ENCODE data around the gene ABR. TPM values are rescaled to one million over a fixed set of nuclear protein-coding genes. Genes with fewer than 3 reads are reported as not detected.
"Not testable (repeated sequence)": the region's sequence is repeated elsewhere in the genome, so short reads cannot be mapped to it uniquely, and the experiment has no call there.

ABR gene
- polyA plus RNA-seq, 5 donors: 53.2 to 84.6 (median 61.3) TPM

DNA sequence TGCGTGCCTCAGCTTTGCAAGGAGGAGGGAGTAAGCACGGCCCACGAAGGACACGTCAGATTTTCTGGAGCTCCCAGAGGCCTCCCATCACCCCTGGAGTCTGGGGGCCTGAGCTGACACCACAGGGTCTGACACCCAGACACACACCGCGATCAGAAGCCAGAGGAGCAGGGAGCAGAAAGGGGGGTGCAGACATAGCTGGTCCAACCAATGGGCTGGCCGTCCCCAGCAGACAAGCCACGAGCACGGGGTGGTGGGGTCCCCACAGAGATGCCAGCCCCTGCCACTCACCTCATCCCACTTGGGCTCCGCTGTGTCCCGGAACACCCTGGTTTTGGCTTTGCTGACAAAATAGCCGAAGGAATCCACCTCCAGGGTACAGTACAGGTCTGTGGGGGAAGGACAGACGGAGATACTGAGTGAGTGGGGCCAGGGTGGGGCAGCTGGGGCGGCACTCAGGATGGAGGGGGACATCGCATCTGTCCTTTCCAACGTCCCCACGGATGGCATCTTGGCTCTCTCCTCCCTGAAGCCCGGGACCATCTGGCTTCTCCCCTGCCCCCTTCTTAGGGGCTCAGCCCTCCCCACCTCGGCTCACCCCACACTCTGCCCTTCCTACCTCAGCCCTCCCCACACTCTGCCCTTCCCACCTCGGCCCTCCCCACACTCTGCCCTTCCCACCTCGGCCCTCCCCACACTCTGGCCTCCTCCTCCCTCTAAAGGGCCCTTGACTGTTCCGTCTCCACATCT lies 129.4 kb downstream of the ABR start:
- DNase-seq: no peak

DNA sequence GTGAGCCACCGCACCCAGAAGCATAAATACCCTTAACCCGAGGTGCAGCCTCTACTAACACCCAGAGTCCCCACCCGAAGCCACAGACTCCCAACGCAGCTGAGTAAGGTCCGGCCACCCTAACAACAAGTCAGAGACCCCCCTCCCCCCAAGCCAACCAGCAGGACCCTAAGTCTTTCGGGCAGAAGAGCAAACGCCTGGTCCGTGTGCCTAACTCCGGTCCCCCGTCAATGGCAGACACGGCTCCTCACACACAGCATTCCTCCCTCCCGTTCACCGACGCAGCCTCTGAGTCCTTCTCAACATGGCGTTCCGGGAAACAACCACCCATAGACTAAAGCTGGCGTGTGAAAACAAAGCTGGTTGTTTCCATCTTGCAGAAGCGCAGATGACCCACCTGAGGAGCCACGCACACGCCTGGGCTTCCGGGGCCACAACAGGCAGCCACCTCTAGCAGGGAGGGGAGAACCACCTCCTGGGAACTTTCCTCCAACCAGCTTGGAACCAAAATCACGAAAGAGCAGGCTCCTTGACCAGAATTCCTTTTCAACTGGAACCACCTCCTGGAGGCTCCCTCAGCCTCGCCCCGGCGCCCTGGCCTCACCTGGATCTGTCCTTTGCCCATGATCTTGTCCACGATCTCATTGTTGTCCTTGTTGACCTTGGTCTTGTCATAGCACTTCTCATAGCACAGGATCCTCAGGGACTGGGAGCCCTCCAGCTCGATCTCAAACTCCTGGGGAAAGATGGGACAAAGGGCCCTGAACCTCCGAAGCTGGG lies 130.1 kb downstream of the ABR start:
- DNase-seq: no peak

DNA sequence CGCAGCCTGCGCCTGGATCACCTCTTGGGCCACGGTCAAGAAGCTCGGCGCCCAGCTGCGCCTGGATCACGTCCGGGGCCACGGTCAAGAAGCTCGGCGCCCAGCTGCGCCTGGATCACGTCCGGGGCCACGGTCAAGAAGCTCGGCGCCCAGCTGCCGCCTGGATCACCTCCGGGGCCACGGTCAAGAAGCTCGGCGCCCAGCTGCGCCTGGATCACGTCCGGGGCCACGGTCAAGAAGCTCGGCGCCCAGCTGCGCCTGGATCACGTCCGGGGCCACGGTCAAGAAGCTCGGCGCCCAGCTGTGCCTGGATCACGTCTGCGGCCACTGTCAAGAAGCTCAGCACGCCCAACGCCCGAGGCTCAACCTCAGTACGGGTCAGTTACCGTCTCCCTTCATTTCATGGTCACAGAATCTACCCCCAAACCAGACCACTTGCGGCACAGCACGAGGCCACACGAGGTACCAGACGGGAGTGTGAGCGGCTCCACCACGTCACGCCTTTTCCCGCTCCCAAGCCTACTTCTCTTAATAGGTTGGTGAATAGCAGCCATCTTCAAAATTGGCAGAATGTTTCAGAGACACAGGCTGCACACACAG lies 131.2 kb downstream of the ABR start:
- not testable (repeated sequence) for DNase-seq

DNA sequence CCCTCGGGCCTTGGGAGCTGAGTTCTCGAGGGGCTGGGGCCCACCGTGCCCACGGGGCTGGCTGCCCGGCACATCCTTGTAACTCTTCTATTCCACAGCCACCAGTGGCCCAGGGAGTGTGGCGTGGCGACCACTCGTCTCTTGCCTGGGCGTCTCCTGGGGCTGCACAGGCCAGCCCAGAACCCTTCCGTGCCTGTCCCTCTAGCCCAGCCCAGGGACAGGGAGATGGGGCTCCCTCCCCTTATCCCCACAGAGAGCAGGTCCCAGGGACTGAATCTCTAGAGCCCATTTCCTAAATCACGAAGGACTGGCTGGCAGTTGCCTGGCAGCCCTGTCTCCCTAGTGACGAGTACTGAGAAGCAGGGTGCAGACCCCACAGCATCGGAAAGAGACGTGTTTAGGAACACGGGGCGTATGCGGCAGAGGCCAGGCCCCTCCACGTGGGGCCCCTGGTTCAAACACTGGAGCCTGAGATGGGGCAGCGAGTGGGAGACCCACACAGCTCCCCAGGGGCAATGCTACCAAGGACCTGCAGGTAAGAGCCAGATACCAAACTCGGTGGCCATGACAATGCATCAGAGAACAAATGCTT lies 131.8 kb downstream of the ABR start:
- DNase-seq: no peak

DNA sequence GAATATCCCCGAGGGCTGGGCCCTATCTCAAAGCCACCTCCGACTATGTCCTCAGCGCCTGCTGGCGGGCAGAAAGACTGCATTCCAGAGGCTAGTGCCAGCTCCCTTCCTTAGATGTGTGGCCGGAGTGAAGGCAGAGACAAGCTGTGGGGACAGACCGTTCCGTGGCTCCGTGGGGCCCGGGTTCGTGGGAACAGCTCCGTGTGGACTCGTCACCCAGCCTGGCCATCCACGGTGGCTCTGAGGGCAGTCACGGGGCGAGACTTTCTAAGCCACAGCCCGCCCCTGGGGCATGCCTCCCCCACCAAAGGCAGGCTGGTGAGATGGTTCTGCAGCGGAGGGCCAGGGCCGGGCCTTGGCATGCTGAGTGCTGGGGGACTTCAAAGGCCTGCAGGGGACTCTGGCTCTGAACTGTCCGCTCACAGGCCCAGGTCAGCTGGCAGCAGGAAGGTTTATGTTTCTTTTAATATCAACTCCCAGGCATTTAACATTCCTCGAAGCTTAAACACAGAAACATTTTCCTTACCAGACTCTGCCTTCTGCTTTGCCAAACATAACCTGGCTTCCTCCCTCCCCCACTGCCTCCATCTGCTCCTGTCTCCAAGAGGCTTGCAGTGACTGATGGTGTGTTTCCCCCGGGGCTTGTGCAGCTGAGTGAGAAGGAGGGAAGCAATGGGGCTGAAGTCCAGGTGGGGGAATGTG lies 132.5 kb downstream of the ABR start:
- DNase-seq: no peak

DNA sequence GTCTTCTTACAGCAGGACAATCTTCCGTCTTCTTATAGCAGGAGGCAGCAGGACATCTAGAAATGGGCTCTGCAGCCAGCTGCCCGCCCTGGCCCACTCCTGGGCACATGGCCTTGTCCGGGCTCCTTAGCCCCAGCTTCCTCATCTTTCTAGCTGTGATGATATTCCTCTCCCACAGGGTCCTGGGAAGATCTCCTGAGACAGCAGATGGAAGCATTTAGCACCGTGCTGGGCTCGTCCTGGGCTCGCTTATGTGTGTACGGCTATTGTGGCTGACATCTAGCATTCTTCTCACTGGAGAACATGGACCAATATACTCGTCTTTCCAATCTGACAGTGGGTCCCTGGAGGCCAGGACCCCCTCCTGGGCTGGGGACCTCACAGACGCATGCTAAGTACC lies 134.3 kb downstream of the ABR start:
- no peak for DNase-seq

DNA sequence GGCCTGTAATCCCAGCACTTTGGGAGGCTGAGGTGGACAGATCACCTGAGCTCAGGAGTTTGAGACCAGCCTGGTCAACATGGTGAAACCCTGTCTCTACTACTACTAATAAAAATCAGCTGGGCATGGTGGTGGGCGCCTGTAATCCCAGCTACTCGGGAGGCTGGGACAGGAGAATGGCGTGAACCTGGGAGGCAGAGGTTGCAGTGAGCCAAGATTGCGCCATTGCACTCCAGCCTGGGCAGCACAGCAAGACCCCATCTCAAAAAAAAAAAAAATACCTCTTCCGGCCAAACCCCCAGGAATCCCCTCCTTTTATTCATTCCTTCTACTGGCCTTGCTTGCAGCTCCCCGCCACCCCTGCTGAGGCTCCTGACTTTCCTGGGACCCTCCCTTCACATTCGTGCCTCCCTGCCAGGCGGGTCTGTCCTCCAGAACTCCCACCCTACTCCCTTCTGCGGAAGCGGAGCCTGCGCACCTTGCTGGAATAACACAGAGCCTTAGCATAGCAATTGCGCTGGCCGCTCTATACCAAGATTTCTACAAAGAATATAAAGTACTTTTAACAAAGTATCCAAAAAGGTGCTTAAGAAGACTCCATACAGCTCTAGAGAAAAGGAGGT lies 135.3 kb downstream of the ABR start:
- not testable (repeated sequence) for DNase-seq

DNA sequence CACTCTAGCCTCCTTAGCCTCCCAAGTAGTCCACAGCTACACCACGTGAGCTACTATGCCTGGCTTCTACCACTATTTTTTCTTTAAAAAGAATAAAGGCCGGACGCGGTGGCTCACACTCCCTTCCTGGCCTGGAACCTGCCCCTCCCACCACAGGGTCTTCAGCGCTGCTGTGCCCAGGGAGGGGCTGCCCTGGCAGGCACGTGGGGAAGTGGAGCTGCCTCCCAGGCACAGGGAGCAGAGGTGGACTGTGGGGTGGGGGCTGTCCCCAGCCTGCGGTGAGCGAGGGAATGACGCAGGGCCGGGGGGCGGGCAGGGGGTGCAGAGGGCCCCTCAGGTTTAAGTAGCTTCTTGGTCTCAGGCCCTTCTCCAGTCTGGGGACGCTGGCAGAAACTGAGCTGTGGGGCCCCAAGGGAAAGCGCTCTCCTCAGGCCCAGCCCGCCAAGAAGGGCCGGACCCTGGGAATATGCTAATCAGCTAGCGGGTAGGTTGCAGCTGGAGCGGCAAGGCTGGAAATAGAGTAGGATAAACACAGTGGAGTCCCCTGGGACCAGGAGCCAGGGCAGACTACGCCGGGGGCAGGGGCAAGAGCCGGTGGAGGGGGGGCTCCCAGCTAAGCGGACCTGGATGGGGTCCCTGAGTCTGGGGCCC lies 136.1 kb downstream of the ABR start:
- peak; percentile 74 to 76 for DNase-seq

DNA sequence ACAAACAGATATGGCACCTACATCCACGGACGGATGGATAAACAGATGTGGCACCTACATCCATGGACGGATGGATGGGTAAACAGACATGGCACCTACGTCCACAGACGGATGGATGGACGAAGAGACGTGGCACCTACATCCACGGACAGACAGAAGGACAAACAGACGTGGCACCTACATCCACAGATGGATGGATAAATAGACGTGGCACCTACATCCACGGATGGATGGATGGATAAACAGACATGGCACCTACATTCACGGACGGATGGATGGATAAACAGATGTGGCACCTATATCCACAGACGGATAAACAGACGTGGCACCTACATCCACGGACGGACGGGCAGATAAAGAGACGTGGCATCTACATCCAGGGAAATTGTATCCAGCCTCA lies 137.3 kb downstream of the ABR start:
- no peak for DNase-seq

DNA sequence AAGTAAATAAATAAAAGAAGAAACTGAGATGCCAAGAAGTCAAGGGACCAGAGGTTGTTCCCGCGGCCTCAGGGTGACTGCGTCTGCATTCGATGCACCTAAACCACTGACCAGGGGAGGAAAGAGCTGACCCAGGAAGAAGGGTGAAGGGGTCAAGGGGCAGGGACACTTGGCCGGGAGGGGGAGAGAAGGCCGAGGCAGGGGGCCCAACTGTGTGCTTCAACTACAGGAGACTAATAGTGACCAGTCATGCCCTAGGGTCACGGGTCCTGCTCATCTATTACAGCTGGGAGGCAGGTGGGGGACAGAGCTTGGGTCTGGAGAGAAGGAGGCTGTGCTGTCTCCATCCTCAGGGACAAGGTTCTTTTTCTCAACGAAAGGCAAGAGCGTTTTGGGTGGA lies 138.0 kb downstream of the ABR start:
- no peak for DNase-seq

DNA sequence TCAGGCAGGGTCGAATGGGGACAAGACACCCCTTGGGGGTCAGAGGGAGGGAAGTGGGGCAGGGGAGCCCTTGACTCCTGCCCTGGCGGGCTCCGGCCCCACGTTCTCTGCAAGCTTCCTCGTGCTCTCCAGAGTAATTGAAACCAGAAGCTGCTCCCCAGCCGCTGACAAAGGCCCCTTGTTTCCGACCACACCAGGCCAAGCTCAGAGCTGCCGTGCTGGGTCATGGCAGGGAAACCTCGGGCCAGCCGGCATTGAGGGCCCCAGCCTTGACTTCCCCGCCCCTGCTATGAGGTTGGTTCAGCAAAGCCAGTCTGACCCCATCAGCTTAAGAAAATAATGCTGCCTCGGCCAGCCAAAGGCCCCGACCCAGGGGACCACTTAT lies 139.6 kb downstream of the ABR start:
- DNase-seq: no peak

DNA sequence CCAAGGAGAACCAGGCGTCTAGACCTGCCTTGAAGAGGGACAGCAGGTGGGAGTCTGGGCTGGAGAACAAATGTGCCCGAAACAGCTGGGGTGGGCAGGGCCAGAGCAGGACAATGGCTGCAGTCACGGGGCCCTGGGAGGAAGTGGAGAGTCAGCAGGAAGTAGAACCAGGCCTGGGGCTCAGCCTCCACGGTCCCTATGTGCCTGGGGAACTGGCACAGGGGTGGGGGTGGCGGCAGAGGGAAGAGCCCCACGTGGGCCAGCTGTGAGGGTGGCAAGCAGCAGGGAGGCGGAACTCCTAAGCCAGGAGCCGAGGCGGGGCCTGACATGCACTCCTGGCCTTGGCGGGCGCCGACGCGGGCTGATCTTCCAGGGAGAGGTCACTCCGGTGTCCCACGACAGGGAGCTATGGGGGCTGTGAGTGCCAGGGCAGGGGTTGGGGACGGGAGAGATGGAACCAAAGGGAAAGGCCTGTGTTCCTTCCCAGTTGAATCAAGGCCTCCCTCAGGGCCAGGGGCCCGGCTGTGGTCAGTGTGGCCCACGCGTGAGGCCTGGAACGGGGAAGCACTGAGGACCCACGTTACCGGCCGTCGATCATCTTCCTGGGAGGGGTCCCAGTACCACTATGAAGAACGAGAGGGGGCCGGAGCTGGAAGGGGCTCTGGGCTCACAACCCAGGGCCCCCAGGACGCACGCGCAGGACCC lies 140.1 kb downstream of the ABR start:
- DNase-seq: no peak

DNA sequence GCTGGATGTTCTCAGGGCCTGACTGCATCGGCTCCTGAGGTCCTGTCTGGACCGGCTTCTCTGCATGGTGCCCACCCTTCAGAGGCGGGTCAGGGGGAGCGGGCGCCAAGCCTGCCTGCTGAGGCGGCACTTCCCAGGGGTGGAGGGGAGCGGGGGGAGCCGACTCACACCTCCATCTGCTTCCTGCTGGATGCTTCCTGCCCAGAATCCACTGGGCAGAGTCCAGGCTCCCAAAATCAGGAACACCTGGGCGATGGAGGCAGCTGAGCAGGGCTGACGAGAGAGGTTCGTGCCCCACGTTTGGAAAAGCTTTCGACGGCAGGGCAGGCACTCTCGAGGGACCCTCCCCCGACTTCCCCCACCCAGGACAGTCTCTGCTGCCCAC lies 140.7 kb downstream of the ABR start:
- DNase-seq: no peak

DNA sequence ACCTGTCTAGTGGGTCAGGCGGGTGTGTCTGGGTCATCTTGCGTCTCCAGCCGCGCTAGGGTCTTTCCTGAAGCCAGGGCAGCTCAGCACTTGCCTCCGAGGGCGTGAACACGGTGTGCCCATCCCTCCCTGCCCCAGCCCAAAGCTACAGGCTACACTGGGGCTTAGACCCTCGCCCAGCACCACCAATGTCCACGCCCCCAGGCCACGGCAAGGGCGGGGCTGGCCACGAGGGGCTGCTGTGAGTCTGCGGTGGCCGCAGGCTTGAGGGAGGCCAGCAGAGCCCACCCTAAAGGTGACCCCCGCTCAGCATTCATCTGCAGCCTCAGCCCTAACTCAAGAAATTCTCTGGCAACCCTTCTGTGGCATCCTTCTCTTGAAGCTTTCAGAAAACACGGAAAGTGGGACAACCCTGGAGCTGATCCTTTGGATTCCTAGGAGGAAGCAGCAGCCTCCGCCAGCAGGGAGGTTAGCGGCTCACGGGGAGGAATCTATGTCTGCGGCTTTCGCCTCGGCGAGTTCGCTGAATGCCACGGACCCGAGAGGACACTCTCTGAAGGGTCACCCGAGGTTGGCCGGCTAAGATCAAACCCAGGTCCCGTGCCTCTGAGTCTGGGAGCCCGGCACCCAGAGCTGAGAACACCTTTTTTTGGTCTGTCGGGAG lies 141.2 kb downstream of the ABR start:
- DNase-seq: no peak

DNA sequence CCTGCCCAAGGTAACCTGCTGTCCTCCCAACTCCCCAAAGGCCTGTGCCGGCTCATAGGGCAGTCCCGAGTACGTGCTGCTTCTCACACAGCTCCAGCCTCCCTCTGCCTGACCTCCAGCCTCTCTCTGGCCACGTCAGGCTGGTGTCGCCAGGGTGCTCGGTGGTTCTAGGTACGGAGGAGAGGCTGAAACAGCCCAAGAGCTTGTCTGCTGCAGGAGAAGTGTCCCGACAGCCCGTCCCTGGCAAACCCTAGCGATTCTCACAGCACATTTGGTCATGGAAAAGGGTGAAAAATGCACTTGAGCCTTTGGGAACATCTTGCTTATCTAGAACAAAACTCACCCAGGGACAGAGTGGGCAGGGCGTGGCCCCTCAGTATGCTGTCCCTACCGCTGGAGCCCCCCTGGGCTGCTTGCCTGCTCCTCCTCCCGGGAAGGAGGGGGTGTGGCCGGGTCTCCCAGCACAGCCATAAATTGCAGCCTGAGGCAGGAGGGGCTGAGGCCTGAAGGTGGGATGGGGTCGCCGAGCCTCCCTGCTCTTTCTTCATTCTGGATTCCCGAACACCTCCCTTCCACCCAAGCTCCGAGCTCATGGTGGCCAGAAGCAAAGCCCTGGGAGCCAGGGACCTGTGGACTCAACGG lies 142.4 kb downstream of the ABR start:
- no peak for DNase-seq

DNA sequence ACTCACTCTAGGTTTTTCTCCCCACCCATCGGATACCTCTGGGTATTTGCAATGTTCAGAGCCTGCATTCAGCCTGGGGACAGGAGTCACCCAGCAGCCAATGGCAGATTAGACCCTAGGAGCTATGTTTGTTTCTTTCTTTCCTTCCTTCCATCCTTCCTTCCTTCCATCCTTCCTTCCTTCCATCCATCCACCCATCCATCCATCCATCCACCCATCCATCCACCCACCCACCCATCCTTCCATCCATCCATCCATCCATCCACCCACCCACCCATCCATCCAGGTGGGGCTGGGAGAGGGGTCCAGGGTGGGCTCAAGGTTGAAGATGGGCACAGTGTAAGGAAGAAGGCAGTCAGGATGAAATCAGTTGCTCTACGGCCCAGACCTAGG lies 142.9 kb downstream of the ABR start:
- no peak for DNase-seq

DNA sequence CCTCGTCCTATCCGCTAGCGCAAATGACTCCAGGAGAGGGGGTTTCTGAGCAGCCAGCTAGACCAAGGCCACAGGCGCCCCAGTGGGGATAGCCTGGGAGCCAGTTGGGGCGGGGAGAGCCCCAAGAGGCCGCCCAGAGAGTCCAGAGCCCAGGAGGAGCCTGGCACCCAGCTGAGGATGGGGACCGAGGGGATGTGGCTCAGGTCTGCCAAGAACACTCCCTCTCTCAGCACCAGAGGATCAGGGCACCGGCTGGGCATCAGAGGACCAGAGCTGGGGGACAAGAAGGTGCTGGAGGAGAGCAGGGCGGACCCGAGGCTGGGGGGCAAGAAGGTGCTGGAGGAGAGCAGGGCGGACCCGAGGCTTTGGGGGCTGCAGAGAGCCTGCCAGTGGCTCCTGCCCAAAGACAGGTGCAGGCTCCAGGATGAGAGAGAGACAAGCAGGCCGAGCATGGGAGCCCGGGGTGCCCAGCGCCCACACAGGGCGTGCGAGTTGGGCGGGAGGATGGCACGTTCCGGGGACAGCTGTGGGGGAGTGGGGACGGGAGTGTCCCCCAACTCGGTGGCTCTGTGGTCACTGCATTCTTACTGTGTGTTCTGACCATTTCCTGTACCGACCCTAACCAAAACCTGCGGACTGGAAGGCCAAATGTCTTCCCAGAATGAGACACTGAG lies 143.5 kb downstream of the ABR start:
- no peak for DNase-seq

DNA sequence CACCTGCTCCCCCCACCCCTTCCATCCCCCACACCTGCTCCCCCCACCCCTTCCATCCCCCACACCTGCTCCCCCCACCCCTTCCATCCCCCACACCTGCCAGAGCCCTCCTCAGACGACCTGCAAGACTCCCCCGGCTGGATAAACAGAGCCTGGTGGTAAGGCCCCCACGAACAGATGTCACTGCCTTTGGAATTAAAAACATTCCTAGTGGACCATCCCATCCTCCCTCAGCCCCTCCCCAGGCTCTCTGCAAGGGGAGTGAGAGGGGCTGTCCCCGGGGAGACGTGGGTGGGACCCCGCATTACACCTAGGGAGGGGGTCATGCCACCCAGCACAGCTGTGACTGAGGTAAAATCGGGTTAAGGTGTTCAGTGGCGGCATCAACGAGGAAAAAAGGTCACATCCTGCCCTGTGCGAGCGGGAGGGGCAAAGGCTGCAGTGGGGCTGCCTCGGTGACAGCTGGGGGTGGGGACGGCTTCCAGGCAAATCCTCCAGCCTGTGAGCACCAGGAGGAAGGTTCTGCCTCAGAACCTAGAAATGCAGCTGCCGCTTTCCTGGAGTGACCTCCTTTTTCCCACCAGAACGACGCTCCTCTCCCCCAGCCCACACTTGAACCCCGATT lies 144.1 kb downstream of the ABR start:
- DNase-seq: no peak
